ENCODE measurements around the gene ZNF436.
"Not testable (repeated sequence)": the region's sequence is repeated elsewhere in the genome, so short reads cannot be mapped to it uniquely, and the experiment has no call there.

ZNF436 gene

GRCh38 chr1:23366598-23366997 is 3.0 kb downstream of the ZNF436 start:
- no peak for DNase-seq (ENCODE audit: low spot score)

- DNase-seq (ENCODE audit: low spot score) = no peak
These were observed 3.5 kb downstream of the ZNF436 start for GRCh38 chr1:23366146-23366545.

DNA sequence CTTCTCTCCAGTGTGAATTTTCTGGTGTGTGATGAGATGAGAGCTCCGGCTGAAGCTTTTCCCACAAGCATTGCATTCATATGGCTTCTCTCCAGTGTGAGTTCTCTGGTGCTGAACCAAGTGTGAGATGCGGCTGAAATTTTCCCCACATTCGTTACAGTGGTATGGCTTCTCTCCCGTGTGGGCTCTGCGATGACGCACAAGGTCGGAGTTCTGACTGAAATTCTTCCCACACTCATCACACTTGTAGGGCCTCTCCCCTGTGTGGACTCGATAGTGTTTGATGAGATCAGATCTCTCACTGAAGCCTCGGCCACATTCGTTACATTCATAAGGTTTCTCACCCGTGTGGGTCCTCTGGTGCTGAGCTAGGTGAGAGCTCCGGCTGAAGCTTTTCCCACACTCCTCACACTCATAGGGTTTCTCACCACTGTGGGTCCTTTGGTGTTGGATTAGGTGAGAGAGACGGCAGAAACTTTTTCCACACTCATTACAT is 7.4 kb downstream of the ZNF436 start:
- no peak for DNase-seq (ENCODE audit: low spot score)

DNA sequence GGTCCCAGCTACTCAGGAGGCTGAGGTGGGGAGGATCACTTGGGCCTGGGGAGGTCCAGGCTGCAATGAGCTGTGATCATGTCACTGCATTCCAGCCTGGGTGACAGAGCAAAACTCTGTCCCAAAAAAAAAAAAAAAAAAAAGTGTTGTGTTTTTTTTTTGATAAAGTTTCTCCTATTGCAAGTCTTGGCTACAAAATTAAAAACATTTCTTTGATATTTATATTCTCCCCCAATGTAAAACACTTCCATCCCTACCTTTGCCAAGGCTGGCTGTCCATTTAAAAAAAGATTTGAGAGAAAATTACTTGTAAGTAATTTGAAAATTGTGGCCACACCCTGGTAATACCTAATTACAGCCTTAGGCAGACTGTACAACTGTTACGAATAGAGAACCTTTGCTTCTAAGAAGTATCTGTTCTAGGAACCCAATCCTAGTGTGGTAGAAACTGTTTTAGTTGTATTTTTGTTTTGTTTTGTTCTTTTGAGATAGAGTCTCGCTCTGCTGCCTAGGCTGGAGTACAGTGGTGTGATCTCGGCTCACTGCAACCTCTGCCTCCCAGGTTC is 11.2 kb downstream of the ZNF436 start:
- no peak for DNase-seq (ENCODE audit: low spot score)

DNA sequence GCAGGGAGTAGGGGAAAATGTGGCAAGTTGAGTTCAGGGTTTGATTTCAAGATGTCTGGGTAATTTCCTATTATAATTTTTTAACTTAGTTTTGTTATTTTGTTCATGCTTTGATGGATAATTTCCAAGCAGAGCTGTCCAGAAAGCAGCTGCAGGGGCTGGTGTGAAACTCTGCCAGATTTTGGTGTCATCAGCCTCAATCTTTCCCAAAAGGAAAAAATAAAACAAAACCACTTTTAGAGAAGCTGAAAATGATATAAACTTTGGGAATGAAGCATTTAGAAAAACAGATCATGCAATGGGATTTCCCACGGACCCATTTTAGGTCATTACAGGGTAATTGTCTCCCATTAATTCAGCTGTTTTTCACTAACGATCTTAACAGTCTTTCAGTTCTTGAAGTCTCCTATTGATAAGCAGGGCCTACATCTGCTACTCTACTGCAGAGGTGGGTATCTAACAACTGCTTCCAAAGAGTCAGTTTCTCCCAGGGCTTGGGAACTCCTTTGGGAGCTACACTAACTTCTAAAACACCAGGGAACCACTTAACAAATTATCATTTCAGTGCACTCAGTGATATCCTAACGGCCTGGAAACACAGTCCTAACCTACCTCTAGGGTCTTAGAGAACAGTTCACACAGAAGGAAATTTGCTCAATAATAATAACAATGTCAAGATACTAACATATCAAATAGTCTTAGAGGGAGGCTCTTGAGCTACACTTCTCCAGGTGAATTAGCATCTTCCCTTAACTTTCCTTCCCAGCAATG is 12.3 kb downstream of the ZNF436 start:
- no peak for DNase-seq (ENCODE audit: low spot score)

GRCh38 chr1:23356471-23357137 is 13.0 kb downstream of the ZNF436 start:
- no peak for DNase-seq (ENCODE audit: low spot score)

GRCh38 chr1:23354245-23354644 is 15.4 kb downstream of the ZNF436 start:
- no peak for DNase-seq (ENCODE audit: low spot score)

DNA sequence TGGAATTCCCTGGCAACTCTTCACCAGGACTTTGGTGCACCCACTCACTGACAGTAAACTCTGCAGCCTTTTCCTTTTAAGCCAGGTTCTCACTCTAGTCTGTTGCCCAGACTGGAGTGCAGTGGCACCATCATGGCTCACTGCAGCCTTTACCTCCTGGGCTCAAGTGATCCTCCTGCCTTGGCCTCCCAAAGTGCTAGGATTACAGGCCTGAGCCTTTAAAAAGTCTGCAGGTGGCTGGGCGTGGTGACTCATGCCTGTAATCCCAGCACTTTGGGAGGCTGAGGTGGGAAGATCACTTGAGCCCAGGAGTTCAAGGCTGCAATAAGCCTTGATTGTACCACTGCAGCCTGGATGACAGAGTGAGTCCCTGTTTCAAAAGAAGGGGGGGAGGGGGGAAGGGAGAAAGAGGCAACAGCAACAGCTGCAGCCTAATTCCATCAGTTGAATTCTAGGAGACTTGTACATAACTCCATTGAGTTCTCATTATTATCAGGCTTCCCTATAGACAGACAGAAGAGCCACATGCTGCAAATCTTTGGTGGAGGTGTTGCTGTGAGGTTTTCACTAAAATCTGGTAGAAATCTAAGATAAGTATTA is 17.4 kb downstream of the ZNF436 start:
- DNase-seq (ENCODE audit: low spot score) = no peak

DNA sequence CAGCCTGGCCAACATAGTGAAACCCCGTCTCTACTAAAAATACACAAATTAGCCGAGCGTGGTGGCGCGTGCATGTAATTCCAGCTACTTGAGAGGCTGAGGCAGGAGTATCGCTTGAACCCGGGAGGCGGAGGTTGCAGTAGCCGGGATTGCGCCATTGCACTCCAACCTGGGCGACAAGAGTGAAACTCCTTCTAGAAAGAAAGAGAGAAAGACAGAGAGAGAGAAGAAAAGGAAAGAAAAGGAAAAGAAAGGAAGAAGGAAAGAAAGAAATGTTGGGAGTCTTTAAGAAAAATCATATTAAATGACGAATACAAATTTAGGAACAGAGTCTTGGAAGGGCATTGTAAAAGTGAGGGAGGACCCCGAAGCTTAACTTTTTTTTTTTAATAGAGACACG is 23.7 kb downstream of the ZNF436 start:
- DNase-seq (ENCODE audit: low spot score) = no peak

- no peak for DNase-seq (ENCODE audit: low spot score)
These were observed 24.6 kb downstream of the ZNF436 start for GRCh38 chr1:23344987-23345472.

DNA sequence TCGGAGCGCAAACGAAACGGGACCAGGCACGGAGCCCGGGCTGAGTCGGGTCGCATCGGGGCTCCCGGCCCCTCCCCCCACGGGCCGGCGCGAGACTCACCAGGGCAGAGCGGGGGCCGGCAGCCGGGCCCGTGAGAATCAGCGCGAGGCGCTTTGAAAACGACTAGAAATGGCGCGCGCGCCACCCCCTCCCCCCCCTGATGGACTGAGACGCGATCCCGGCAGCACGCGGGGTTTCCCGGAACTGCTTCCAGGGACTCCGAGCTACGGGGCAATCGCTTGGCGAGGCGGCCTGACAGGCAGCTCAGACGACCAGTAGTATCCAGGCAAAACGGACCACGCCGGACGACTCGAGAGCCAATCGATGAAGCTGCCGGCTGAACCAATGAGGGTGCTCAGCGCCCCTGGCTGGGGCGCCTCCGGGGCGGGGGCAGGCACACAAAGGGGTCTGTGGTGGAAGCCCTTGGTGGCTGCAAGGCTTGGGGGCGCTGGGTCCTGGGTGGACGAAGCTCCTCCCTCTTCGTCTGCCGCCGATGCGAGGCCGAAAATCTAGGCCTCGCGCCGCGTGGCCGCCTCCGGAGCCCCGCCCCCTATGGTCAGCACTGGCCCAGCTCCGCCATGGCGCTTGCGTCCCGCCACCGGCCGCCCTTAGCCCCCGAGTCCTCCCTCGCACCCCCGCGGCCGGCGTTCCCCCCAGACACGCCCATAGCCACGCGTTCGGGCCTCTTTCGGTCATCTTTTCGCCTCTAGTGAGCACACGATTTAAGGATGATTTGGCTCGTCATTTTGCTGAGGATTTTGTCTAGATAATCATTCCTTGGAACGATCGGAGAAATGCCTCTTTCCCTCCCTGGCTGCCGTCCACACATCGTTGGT is 25.3 kb downstream of the ZNF436 start, which contains the start of gene HNRNPR:
TSS of gene HNRNPR (minus strand) at position 174 of the 876 bp plus-strand sequence. CDS start 3,276 bp downstream, outside the sequence.
- peak; percentile 100 for DNase-seq (ENCODE audit: low spot score)

- peak; percentile 37 for DNase-seq (ENCODE audit: low spot score)
These were observed 26.2 kb downstream of the ZNF436 start for GRCh38 chr1:23343221-23344110.

- no peak for DNase-seq (ENCODE audit: low spot score)
These were observed 27.5 kb downstream of the ZNF436 start for GRCh38 chr1:23341931-23342692.

DNA sequence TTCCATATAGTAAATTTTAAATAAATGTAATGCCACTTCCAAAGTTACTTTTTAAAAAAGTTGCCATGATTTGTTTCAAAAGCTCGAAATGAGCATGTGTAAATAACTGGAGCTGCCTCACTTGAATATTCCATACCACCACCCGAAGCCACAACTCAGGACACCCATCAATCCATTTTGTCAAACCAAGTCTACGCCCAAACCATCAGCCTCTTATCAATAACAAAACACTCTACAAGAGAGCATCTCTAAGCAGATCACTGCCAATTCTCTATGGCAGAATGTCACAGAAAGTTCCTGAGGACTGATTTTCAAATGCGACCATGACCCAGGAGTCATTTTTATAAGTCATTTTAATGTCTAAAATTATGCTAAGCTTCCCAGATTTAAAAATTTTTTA is 30.0 kb downstream of the ZNF436 start:
- no peak for DNase-seq (ENCODE audit: low spot score)

- DNase-seq (ENCODE audit: low spot score) = no peak
These were observed 31.8 kb downstream of the ZNF436 start for GRCh38 chr1:23337869-23338268.

DNA sequence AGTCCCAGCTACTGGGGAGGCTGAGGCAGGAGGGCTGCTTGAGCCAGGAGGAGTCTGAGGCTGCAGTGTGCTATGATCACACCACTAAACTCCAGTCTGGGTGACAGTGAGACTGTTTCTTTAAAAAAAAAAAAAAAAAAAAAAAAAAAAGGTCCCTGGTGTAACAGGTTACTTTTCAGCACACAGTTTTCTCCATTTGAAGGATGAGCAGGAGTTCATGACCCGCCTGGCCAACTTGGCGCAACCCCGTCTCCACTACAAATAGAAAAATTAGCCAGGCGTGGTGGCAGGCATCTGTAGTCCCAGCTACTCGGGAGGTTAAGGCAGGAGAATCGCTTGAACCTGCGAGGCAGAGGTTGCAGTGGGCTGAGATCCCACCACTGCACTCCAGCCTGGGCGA is 37.9 kb downstream of the ZNF436 start:
- no peak for DNase-seq (ENCODE audit: low spot score)

DNA sequence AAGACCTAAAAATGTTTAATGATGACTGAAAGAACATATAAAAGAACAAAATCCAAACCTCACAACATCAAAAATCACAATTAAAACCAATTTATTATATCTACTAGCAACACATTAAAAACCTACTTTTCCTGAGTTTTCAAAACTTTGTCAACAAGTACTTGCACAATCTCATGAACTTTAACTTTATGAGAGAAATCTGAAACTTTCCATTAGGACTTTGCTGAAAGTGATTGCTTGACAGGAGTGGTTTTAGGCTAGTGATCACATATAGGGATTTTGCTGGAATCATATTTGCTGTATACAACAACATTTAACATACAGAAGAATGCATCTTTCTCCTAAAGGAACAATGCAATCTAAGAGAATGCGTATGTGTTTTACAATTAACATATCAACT is 38.8 kb downstream of the ZNF436 start:
- no peak for DNase-seq (ENCODE audit: low spot score)

DNA sequence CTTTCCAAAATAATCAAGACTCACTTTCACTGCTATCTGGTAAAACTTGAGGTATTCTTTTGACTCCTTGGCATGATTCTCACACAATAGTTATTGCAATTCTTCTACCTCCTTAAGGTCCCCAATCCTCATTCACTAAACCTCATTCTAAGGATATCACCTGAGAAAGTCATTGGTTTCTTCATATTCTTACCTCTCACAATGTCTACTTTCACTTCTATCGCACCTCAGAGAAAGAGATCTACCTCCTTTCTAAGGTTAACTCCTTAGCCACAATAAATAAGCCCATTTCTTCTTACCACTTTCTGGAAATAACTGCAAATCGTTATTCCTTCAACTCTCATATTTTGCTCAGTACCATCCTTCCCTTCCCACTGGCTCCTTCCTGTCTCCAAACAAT is 44.2 kb downstream of the ZNF436 start:
- no peak for DNase-seq (ENCODE audit: low spot score)

- no peak for DNase-seq (ENCODE audit: low spot score)
These were observed 46.9 kb downstream of the ZNF436 start for GRCh38 chr1:23322770-23323169.

- DNase-seq (ENCODE audit: low spot score) = not testable (repeated sequence)
These were observed 59.4 kb downstream of the ZNF436 start for GRCh38 chr1:23310280-23310679.

Measured in LoVo (cell line).